Thymus (tissue), 11 donors: ENCODE results near the gene ACADS. TPM values are rescaled to one million over a fixed set of nuclear protein-coding genes. Genes with fewer than 3 reads are reported as not detected.
A peak's percentile ranks its signal among the peaks of the same experiment; 100 is the strongest.

Source experiments
- DNase-seq, 9 donors: peaks; one replicate each; pipeline ENCODE4 v3.0.0-alpha.2; 2013; ENCODE audit warnings: low spot score in 9 of 9, low read depth in 6 of 9, missing footprints in 1 of 9
- H3K27ac ChIP-seq, 2 donors: one replicate each; pipeline ENCODE4 v1.5.1; 2013; ENCODE audit warnings: control low read depth in 1 of 2, low read depth in 1 of 2, low read length in 1 of 2, mild to moderate bottlenecking in 1 of 2, moderate library complexity in 1 of 2
- H3K27me3 ChIP-seq, 2 donors: one replicate each; pipeline ENCODE4 v1.5.1; 2013; ENCODE audit warnings: low read length in 1 of 2; ENCODE audit not compliant: control insufficient read depth in 2 of 2, insufficient read depth in 1 of 2
- H3K36me3 ChIP-seq, 2 donors: one replicate each; pipeline ENCODE4 v1.5.1; 2013; ENCODE audit warnings: low read length in 1 of 2, mild to moderate bottlenecking in 1 of 2, moderate library complexity in 1 of 2; ENCODE audit not compliant: control insufficient read depth in 2 of 2, insufficient read depth in 2 of 2
- H3K4me1 ChIP-seq, 2 donors: one replicate each; pipeline ENCODE4 v1.5.1; 2013; ENCODE audit warnings: low read length in 2 of 2; ENCODE audit not compliant: control insufficient read depth in 2 of 2, insufficient read depth in 2 of 2
- H3K4me3 ChIP-seq, 2 donors: one replicate each; pipeline ENCODE4 v1.5.1; 2013; ENCODE audit warnings: low read length in 2 of 2, control low read depth in 1 of 2, mild to moderate bottlenecking in 1 of 2
- H3K9me3 ChIP-seq, 2 donors: one replicate each; pipeline ENCODE4 v1.5.1; 2013; ENCODE audit warnings: low read length in 1 of 2, mild to moderate bottlenecking in 1 of 2; ENCODE audit not compliant: control insufficient read depth in 2 of 2, insufficient read depth in 1 of 2
- WGBS: extraction: QIAGEN DNeasy Blood & Tissue Kit; methylation state at CpG from one replicate; pipeline ENCODE4 v1.1.7; 2013; 5-methylcytosine and 5-hydroxymethylcytosine counted together
- polyA plus RNA-seq: library from polyadenylated mRNA; stranded (reverse); fragments of 200-250 nt; gene quantifications from one replicate; pipeline ENCODE4 v1.2.3, GENCODE V29; 2013
- total RNA-seq: library from RNA; stranded (reverse); fragments of 120-200 nt; gene quantifications from one replicate; pipeline ENCODE4 v1.2.4, GENCODE V29; 2013
- donor health status: healthy.

Gene ACADS
- total and polyA plus RNA-seq, 2 donors: 16.0 to 29.3 TPM

DNA sequence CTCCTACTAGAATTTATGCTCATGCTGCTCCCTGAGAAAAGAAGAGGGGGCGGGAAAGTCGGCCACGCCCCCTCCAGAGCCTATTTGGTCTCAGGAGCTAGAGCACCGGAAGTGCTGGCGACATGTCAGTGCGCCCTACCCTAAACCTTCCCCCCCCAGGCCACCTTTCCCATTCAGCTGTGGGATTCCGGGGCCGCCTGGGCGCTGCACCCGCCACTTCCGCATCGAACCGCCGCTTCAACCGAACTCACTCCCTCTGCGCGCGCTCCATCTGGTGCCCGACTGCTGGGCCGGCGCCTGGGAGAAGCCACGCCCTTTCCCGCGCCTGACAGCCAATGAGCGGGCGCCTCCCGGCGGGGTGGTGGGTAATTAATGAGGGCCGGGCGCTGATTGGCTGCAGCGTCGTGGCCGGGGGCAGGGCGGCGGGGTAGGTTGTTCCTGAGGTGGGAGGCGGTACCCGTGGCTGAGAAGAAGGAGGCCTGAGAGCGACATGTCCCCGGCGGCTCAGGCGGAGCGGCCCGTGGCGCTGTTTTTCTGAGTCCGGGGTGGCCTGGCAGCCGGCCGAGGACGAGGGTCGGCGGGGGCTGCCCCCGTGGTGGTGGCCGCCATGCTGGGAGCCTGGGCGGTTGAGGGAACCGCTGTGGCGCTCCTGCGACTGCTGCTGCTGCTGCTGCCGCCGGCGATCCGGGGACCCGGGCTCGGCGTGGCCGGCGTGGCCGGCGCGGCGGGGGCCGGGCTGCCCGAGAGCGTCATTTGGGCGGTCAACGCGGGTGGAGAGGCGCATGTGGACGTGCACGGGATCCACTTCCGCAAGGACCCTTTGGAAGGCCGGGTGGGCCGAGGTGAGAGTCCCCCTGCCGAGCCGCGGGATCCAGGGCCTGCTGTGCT is 38.7 kb upstream of the ACADS start, which contains the start of gene MLEC:
Gene MLEC (plus strand): TSS at position 460 of the 888 bp plus-strand sequence. CDS start 148 bp downstream, at position 608.
- DNase-seq: peak; percentile 91 to 99 (median 98)
- WGBS: under 1% methylated on average over 84 of the region's 84 CpGs
- Histone ChIP-seq H3K4me1 (peaks cover 19 to 46% of the 10 kb centered on the region in 2 donors), H3K4me3 (peak within 1 kb of the TSS; percentile 89), H3K9me3 (peaks cover 0 to 7% of the 10 kb centered on the region in 2 donors), H3K36me3 (peaks cover 0 to 7% of the 10 kb centered on the region in 2 donors), H3K27ac (peak within 1 kb of the TSS; percentile 91 to 99), H3K27me3 (no peaks in the 10 kb centered on the region)

DNA sequence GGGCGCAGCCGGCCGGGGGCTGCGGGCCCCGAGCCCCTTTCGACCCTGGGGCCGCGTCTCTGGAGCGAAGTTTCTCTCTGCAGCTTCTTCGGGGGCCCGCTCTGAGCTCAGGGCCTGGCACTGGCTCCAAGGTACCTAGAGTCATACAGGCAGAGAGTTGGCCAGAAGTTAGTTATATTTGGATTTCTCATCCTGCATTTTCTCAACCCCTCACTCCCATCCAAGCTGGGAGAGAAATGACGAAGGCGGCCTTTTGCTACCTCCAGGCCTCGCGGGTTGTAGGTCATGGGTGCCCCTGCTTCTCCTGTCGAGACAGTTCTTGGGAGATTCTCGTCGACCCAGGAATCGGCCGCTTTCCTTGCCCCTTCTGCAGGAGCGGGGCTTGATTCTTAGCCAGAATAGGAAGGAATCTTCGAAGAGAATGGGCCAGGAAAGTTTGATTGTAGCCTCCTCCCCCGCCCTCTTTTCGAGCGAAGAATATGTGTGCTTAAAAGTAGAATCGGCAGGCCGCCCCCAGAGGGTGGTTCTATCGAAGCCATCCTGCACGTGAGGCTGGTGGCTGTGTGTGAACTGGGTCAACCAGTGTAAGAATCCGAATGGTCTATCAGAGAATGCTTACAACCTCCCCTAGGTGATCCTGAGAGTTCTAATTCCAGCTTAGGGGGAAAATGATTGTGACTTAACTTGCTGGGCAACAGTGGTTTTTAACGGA is 37.9 kb upstream of the ACADS start:
- Histone ChIP-seq H3K27me3 (no peaks in the 10 kb centered on the region), H3K27ac (peak overlapping the region; percentile 66 to 91), H3K9me3 (peaks cover 0 to 7% of the 10 kb centered on the region in 2 donors), H3K4me1 (peaks cover 22 to 50% of the 10 kb centered on the region in 2 donors), H3K4me3 (peak overlapping the region; percentile 89), H3K36me3 (peaks cover under 1 to 7% of the 10 kb centered on the region in 2 donors)
- under 1% methylated on average over 31 of the region's 31 CpGs for WGBS
- peak in 3 of 9 donors; percentile 38 to 69 (median 45) for DNase-seq

DNA sequence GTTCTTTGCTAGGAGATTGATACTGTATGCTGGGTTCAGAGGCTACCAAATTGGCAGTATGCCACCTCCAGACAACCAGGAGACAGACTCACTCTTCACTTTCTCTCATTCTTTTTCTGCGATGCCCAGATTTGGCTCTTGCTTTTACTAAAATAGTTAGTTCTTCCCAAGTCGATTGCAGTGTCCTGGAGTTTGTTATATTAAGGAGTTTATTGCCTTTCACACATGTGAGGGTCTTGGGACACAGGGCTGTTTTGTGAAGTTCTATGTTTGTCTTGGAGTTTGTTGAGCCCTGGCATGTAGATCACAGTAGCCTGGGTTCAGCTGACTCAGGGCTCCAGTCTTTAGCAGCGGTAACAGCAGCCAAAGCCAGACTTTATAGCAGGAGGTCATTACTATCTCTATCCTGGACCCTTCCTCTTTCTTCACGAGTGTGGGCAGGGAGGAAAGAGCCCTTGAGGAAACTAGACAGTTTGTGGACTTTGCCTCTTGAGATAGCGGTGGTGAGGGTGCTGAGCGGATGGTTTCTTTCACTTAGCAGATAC is 37.0 kb upstream of the ACADS start:
- Histone ChIP-seq H3K9me3 (peaks cover 0 to 7% of the 10 kb centered on the region in 2 donors), H3K27ac (no peak overlapping the region), H3K4me1 (peaks cover 23 to 54% of the 10 kb centered on the region in 2 donors), H3K36me3 (peaks cover 6 to 10% of the 10 kb centered on the region in 2 donors), H3K27me3 (no peaks in the 10 kb centered on the region), H3K4me3 (peak overlapping the region; percentile 89)
- 22% methylated on average over 6 of the region's 6 CpGs for WGBS
- peak in 1 of 9 donors; percentile 41 for DNase-seq

DNA sequence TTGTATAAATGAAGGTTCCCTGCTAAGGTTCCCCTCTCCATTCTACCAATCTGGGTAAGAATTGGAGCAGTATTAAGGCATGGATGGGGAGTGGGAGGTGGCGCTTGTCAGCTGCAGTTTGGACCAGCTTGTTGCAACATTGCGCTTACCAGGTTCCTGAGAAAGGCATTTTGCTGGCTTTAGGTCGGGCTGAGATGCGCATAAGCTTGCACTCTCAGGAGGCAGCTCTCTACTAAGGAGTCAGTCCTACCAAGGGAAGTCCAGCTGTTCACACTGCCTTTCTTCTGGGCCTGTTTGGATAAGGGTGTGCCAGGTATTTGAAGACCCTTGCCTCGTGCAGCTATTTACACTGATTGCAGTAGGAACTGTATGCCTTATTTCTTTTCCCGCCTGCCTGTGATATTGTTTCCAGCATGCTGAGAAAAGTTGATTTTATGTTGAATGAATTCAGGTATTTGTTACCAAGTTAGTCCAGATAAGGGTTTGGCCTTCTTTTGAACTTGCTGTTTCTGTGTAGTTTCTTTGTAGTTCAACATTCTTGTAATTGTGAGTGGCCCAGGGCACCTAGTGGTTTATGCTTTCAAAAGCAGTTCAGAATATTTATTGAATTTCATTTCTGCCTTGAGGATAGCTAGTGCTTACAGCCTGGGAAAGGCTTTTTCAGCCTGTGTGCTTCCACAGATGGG is 36.1 kb upstream of the ACADS start:
- H3K27me3 ChIP-seq: no peaks in the 10 kb centered on the region
- H3K4me3 ChIP-seq: no peak overlapping the region
- no peak overlapping the region for H3K27ac ChIP-seq
- peaks cover 23 to 53% of the 10 kb centered on the region in 2 donors for H3K4me1 ChIP-seq
- peaks cover 0 to 7% of the 10 kb centered on the region in 2 donors for H3K9me3 ChIP-seq
- no peak for DNase-seq
- WGBS: 94% methylated on average over 6 of the region's 6 CpGs
- H3K36me3 ChIP-seq: peaks cover 12 to 20% of the 10 kb centered on the region in 2 donors

DNA sequence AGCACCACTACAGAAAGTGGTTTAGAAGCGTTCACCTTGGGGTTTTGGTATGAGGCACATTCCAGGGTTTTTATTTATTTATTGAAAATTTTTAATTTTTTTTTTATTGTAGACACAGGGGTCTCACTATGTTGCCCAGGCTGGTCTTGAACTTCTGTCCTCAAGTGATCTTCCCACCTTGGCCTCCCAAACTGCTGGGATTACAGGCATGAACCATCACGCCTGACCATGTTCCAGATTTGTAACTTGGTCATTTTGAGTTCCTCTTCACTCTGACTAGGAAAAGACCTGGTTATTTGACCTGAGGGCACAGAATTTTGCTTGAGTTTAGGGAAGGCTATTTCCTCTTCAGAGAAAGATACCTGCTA is 35.6 kb upstream of the ACADS start:
- no peak for DNase-seq
- no peaks in the 10 kb centered on the region for H3K27me3 ChIP-seq
- WGBS: 93% methylated on average over 2 of the region's 2 CpGs
- peaks cover 0 to 7% of the 10 kb centered on the region in 2 donors for H3K9me3 ChIP-seq
- H3K36me3 ChIP-seq: peaks cover 17 to 25% of the 10 kb centered on the region in 2 donors
- H3K4me1 ChIP-seq: peaks cover 23 to 50% of the 10 kb centered on the region in 2 donors
- no peak overlapping the region for H3K27ac ChIP-seq
- no peak overlapping the region for H3K4me3 ChIP-seq

DNA sequence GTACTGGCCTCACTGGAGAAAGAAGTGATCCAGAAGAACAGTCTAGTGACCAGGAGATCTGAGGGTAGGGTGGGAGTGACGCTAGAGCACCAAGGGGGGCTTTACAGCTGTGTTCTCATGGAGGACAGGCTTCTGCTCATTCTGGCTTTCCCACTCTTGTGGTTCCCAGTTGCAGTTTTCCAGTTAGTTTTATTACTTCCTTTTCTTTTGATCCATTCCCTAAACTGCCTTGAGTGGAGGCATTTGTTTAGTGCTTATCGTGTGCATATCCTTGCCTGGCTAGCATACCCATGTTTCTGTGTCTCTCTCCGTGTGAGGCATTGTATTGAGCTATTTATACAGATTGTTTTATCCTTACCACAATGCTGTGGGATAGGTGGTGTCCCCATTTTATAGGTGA is 34.6 kb upstream of the ACADS start:
- Histone ChIP-seq H3K27ac (no peak overlapping the region), H3K4me3 (no peak overlapping the region), H3K9me3 (peaks cover 0 to 7% of the 10 kb centered on the region in 2 donors), H3K27me3 (no peaks in the 10 kb centered on the region), H3K36me3 (peaks cover 24 to 34% of the 10 kb centered on the region in 2 donors), H3K4me1 (peaks cover 23 to 44% of the 10 kb centered on the region in 2 donors)
- 91% methylated on average over 3 of the region's 3 CpGs for WGBS
- no peak for DNase-seq

DNA sequence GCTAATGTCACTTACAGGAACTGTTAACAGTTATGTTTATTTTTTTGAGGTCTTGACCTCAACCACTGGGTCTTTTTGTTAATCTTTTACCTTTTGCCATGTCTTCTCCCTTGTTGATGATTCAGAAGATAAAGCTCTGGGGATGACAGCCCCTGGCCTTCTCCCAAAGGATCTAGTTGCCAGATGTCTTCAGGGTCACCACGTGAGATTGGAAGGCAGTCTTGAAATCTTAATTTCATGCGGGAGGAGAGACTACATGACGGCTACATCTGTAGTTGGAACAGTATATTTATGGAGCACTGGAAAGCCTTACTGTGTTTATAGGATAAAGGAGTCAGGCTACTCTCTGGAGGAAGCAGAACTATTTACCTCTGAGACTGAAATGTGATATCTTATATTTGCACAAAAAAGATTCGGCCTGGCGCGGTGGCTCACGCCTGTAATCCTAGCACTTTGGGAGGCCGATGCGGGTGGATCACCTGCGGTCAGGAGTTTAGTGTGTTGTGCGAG is 33.0 kb upstream of the ACADS start:
- Histone ChIP-seq H3K27ac (no peak overlapping the region), H3K4me1 (peaks cover 23 to 42% of the 10 kb centered on the region in 2 donors), H3K4me3 (no peak overlapping the region), H3K9me3 (no peaks in the 10 kb centered on the region), H3K36me3 (peaks cover 38 to 50% of the 10 kb centered on the region in 2 donors), H3K27me3 (no peaks in the 10 kb centered on the region)
- WGBS: 94% methylated on average over 11 of the region's 11 CpGs
- no peak for DNase-seq

DNA sequence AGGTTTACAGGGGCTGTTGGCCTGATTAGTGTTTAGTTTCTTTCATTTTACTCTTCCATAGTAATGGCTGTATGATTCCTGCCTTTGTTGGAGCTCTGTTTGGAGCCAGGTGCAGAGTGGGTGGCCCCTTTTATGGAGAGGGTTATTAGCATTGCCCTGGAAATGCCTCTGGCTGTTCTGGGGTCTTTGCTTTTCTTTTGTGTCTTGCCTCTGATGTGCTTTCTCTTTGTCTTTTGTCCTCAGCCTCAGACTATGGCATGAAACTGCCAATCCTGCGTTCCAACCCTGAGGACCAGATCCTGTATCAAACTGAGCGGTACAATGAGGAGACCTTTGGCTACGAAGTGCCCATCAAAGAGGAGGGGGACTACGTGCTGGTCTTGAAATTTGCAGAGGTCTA is 31.8 kb upstream of the ACADS start:
- WGBS: 98% methylated on average over 4 of the region's 4 CpGs
- Histone ChIP-seq H3K27me3 (no peaks in the 10 kb centered on the region), H3K4me3 (no peak overlapping the region), H3K27ac (no peak overlapping the region), H3K9me3 (no peaks in the 10 kb centered on the region), H3K4me1 (peaks cover 15 to 29% of the 10 kb centered on the region in 2 donors), H3K36me3 (peaks cover 44 to 63% of the 10 kb centered on the region in 2 donors)
- no peak for DNase-seq
